A549 (cell line): ENCODE data around the gene SPC24.

Experiments
- ESRRA ChIP-seq: fragments of 150-350 bp; IDR thresholded peaks from 2 replicates; pipeline ENCODE4 v1.6.1; 2014; ENCODE audit warnings: mild to moderate bottlenecking, low read length, borderline replicate concordance
- HDAC2 ChIP-seq: fragments of 200-600 bp; sonication (generic); IDR thresholded peaks from 2 replicates; pipeline ENCODE4 v1.6.1; 2016
- JUN ChIP-seq, 2 experiments: fragments of >200 bp; sonication (Bioruptor Twin); formaldehyde crosslinking; IDR thresholded peaks; 2 replicates in 1 of 2; 3 replicates in 1 of 2; pipeline ENCODE4 v1.6.1; 2016 to 2017
- JUNB ChIP-seq: fragments of >200 bp; sonication (Bioruptor Twin); formaldehyde crosslinking; IDR thresholded peaks from 2 replicates; pipeline ENCODE4 v1.6.1; 2016
- NFE2L2 ChIP-seq: fragments of 150-350 bp; conservative IDR thresholded peaks from 2 replicates; pipeline ENCODE4 v1.6.1; 2014; ENCODE audit warnings: low read length
- POLR2A ChIP-seq: IDR thresholded peaks from 2 replicates; pipeline ENCODE4 v1.6.1; 2012; ENCODE audit warnings: mild to moderate bottlenecking, low read length
- RFX5 ChIP-seq: fragments of 450-650 bp; IDR thresholded peaks from 2 replicates; pipeline ENCODE4 v1.7.1; 2014; ENCODE audit warnings: antibody characterized with exemption, mild to moderate bottlenecking, moderate library complexity
- RNF2 ChIP-seq: fragments of 200-600 bp; sonication (generic); IDR thresholded peaks from 2 replicates; pipeline ENCODE4 v1.6.1; 2016; ENCODE audit warnings: low read depth, mild to moderate bottlenecking, antibody characterized with exemption, moderate library complexity, borderline replicate concordance
- SMC3 ChIP-seq: fragments of >200 bp; sonication (Bioruptor Twin); formaldehyde crosslinking; IDR thresholded peaks from 3 replicates; pipeline ENCODE4 v1.6.1; 2018; ENCODE audit warnings: inconsistent platforms
- TF ChIP-seq, protein P1 (sequence below): fragments of >200 bp; sonication (Bioruptor Twin); formaldehyde crosslinking; IDR thresholded peaks from 3 replicates; pipeline ENCODE4 v1.5.1; 2016
- TF ChIP-seq, protein P2 (sequence below): IDR thresholded peaks from 2 replicates; pipeline ENCODE4 v1.6.1; 2012; ENCODE audit warnings: low read depth, borderline replicate concordance
- TF ChIP-seq, protein P3 (sequence below): IDR thresholded peaks from 2 replicates; pipeline ENCODE4 v1.6.1; 2012

DNA sequence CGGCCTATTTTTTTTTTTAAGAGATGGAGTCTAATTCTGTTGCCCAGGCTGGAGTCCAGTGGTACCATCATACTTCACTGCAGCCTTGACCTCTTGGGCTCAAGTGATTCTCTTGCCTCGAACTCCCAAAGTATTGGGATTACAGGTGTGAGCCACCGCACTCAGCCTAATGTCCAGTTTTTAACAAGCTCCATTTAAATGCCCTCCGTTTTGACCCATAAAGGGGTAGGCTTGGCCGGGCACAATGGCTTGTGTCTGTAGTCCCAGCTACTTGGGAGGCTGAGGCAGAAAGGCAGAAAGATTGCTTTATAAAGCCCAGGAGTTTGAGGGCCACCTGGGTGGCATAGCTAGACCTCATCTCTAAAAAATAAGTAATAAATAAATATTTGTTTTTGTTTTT is 54.5 kb downstream of the SPC24 start:
- TF ChIP-seq HDAC2, result no peak
- TF ChIP-seq, protein P1, sequence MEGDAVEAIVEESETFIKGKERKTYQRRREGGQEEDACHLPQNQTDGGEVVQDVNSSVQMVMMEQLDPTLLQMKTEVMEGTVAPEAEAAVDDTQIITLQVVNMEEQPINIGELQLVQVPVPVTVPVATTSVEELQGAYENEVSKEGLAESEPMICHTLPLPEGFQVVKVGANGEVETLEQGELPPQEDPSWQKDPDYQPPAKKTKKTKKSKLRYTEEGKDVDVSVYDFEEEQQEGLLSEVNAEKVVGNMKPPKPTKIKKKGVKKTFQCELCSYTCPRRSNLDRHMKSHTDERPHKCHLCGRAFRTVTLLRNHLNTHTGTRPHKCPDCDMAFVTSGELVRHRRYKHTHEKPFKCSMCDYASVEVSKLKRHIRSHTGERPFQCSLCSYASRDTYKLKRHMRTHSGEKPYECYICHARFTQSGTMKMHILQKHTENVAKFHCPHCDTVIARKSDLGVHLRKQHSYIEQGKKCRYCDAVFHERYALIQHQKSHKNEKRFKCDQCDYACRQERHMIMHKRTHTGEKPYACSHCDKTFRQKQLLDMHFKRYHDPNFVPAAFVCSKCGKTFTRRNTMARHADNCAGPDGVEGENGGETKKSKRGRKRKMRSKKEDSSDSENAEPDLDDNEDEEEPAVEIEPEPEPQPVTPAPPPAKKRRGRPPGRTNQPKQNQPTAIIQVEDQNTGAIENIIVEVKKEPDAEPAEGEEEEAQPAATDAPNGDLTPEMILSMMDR, result no peak
- TF ChIP-seq RFX5, result no peak
- TF ChIP-seq, protein P2, sequence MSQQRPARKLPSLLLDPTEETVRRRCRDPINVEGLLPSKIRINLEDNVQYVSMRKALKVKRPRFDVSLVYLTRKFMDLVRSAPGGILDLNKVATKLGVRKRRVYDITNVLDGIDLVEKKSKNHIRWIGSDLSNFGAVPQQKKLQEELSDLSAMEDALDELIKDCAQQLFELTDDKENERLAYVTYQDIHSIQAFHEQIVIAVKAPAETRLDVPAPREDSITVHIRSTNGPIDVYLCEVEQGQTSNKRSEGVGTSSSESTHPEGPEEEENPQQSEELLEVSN, result no peak
- no peak for TF ChIP-seq POLR2A
- no peak for TF ChIP-seq SMC3
- no peak for TF ChIP-seq JUN (IDR thresholded peaks at IDR 0.05)
- TF ChIP-seq ESRRA, result no peak
- no peak for TF ChIP-seq JUNB
- TF ChIP-seq, protein P3, sequence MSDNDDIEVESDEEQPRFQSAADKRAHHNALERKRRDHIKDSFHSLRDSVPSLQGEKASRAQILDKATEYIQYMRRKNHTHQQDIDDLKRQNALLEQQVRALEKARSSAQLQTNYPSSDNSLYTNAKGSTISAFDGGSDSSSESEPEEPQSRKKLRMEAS, result no peak
- no peak for TF ChIP-seq NFE2L2
- TF ChIP-seq RNF2, result no peak
